Stimulated activated CD8-positive, alpha-beta memory T cell treated with anti-CD3 and anti-CD28 coated beads, Interleukin-7, amount 100 ng/mL, for 24 hours (primary cell): Measurements from ENCODE around the gene ADPRH.
"Not testable (repeated sequence)": the region's sequence is repeated elsewhere in the genome, so short reads cannot be mapped to it uniquely, and the experiment has no call there.

Experiments
- DNase-seq: peaks from one replicate; pipeline ENCODE4 v3.0.0-alpha.2; 2020; ENCODE audit warnings: low read depth

Gene ADPRH

GRCh38 chr3:119559441-119559963, 19.8 kb upstream of the ADPRH start, which contains the start of gene CD80:
CD80 (minus strand) TSS chr3:119559614; CDS start chr3:119557728, 1,886 bp downstream.
- no peak for DNase-seq

- no peak for DNase-seq
Observed at GRCh38 chr3:119560160-119560559, 19.1 kb upstream of the ADPRH start.

GRCh38 chr3:119562307-119562961, 16.9 kb upstream of the ADPRH start:
- DNase-seq: no peak

- not testable (repeated sequence) for DNase-seq
Observed at GRCh38 chr3:119563334-119563733, 16.0 kb upstream of the ADPRH start.

GRCh38 chr3:119569156-119569555, 10.1 kb upstream of the ADPRH start:
- no peak for DNase-seq

GRCh38 chr3:119570229-119570628, 9.1 kb upstream of the ADPRH start:
- DNase-seq: no peak

- no peak for DNase-seq
Observed at GRCh38 chr3:119571230-119571629, 8.1 kb upstream of the ADPRH start.

GRCh38 chr3:119571688-119572087, 7.6 kb upstream of the ADPRH start:
- DNase-seq: no peak

- DNase-seq: no peak
Observed at GRCh38 chr3:119575507-119575906, 3.8 kb upstream of the ADPRH start.

- no peak for DNase-seq
Observed at GRCh38 chr3:119580067-119580760, 922 bp downstream of the ADPRH start.

GRCh38 chr3:119582178-119582577, 2.9 kb downstream of the ADPRH start:
- DNase-seq: no peak

GRCh38 chr3:119585208-119585607, 5.9 kb downstream of the ADPRH start:
- no peak for DNase-seq

- DNase-seq: no peak
Observed at GRCh38 chr3:119585856-119586570, 6.7 kb downstream of the ADPRH start.

- DNase-seq: no peak
Observed at GRCh38 chr3:119586733-119587172, 7.5 kb downstream of the ADPRH start.

GRCh38 chr3:119588112-119588511, 8.8 kb downstream of the ADPRH start:
- DNase-seq: no peak

- DNase-seq: no peak
Observed at GRCh38 chr3:119589102-119589773, 9.9 kb downstream of the ADPRH start.

GRCh38 chr3:119590706-119591105, 11.4 kb downstream of the ADPRH start:
- DNase-seq: no peak

GRCh38 chr3:119592861-119593260, 13.6 kb downstream of the ADPRH start:
- no peak for DNase-seq

- no peak for DNase-seq
Observed at GRCh38 chr3:119594066-119594465, 14.8 kb downstream of the ADPRH start.

GRCh38 chr3:119594929-119595328, 15.6 kb downstream of the ADPRH start:
- DNase-seq: not testable (repeated sequence)

GRCh38 chr3:119595639-119596334, 16.5 kb downstream of the ADPRH start:
- DNase-seq: no peak

- no peak for DNase-seq
Observed at GRCh38 chr3:119596398-119596797, 17.1 kb downstream of the ADPRH start.
